Mononuclear cell (primary cell): ENCODE results near the gene RASSF5. TPM values are rescaled to one million over a fixed set of nuclear protein-coding genes. Genes with fewer than 3 reads are reported as not detected.

Experiments
- H3K27me3 ChIP-seq: 2 replicates; pipeline ENCODE4 v1.6.0; 2011; ENCODE audit warnings: low read length, control low read depth; ENCODE audit not compliant: insufficient read depth
- H3K4me1 ChIP-seq: 2 replicates; pipeline ENCODE4 v1.5.1; 2011; ENCODE audit warnings: mild to moderate bottlenecking, low read length, control low read depth; ENCODE audit not compliant: insufficient read depth
- H3K4me3 ChIP-seq: 2 replicates; pipeline ENCODE4 v1.5.1; 2011; ENCODE audit warnings: mild to moderate bottlenecking, low read length, moderate library complexity
- H3K9me3 ChIP-seq: 2 replicates; pipeline ENCODE4 v1.5.1; 2011; ENCODE audit warnings: low read depth, mild to moderate bottlenecking, control low read depth, low read length
- total RNA-seq: library from RNA; depleted of rRNA; stranded (reverse); fragments of >200 nt; gene quantifications from one replicate; pipeline ENCODE4 v1.2.3, GENCODE V29; 2012

Gene RASSF5
- total RNA-seq, 1 donor = 209 TPM

- Histone ChIP-seq H3K4me1 (no peaks in the 10 kb centered on the region), H3K9me3 (no peaks in the 10 kb centered on the region), H3K27me3 (no peaks in the 10 kb centered on the region), H3K4me3 (no peak overlapping the region)
Observed at GRCh38 chr1:206534552-206534951, 27.2 kb downstream of the RASSF5 start.

GRCh38 chr1:206535853-206536188, 28.5 kb downstream of the RASSF5 start:
- Histone ChIP-seq H3K4me3 (no peak overlapping the region), H3K4me1 (no peaks in the 10 kb centered on the region), H3K9me3 (no peaks in the 10 kb centered on the region), H3K27me3 (no peaks in the 10 kb centered on the region)

- Histone ChIP-seq H3K9me3 (no peaks in the 10 kb centered on the region), H3K4me1 (no peaks in the 10 kb centered on the region), H3K4me3 (no peak overlapping the region), H3K27me3 (no peaks in the 10 kb centered on the region)
Observed at GRCh38 chr1:206537141-206537540, 29.8 kb downstream of the RASSF5 start.

- Histone ChIP-seq H3K9me3 (no peaks in the 10 kb centered on the region), H3K4me1 (no peaks in the 10 kb centered on the region), H3K4me3 (no peak overlapping the region), H3K27me3 (no peaks in the 10 kb centered on the region)
Observed at GRCh38 chr1:206538086-206538770, 30.9 kb downstream of the RASSF5 start.

- no peak overlapping the region for H3K4me3 ChIP-seq
- no peaks in the 10 kb centered on the region for H3K9me3 ChIP-seq
- no peaks in the 10 kb centered on the region for H3K4me1 ChIP-seq
- H3K27me3 ChIP-seq = no peaks in the 10 kb centered on the region
Observed at GRCh38 chr1:206538901-206539640, 31.7 kb downstream of the RASSF5 start.

- Histone ChIP-seq H3K4me1 (peaks cover 7% of the 10 kb centered on the region), H3K9me3 (no peaks in the 10 kb centered on the region), H3K27me3 (no peaks in the 10 kb centered on the region), H3K4me3 (no peak overlapping the region)
Observed at GRCh38 chr1:206540044-206540780, 32.9 kb downstream of the RASSF5 start.

GRCh38 chr1:206541236-206541833, 34.0 kb downstream of the RASSF5 start:
- Histone ChIP-seq H3K4me3 (no peak overlapping the region), H3K27me3 (no peaks in the 10 kb centered on the region), H3K4me1 (peaks cover 7% of the 10 kb centered on the region), H3K9me3 (no peaks in the 10 kb centered on the region)

- H3K27me3 ChIP-seq = no peaks in the 10 kb centered on the region
- no peak overlapping the region for H3K4me3 ChIP-seq
- peaks cover 7% of the 10 kb centered on the region for H3K4me1 ChIP-seq
- no peaks in the 10 kb centered on the region for H3K9me3 ChIP-seq
Observed at GRCh38 chr1:206544562-206545257, 37.4 kb downstream of the RASSF5 start.

GRCh38 chr1:206545351-206545750, 38.0 kb downstream of the RASSF5 start:
- no peaks in the 10 kb centered on the region for H3K9me3 ChIP-seq
- no peaks in the 10 kb centered on the region for H3K27me3 ChIP-seq
- no peak overlapping the region for H3K4me3 ChIP-seq
- peaks cover 7% of the 10 kb centered on the region for H3K4me1 ChIP-seq

GRCh38 chr1:206547104-206547503, 39.8 kb downstream of the RASSF5 start:
- Histone ChIP-seq H3K9me3 (no peaks in the 10 kb centered on the region), H3K27me3 (no peaks in the 10 kb centered on the region), H3K4me1 (peaks cover 21% of the 10 kb centered on the region), H3K4me3 (no peak overlapping the region)

- Histone ChIP-seq H3K4me3 (no peak overlapping the region), H3K9me3 (no peaks in the 10 kb centered on the region), H3K4me1 (peaks cover 38% of the 10 kb centered on the region)
Observed at GRCh38 chr1:206550446-206550845, 43.1 kb downstream of the RASSF5 start.

GRCh38 chr1:206551296-206551985, 44.1 kb downstream of the RASSF5 start:
- peaks cover 48% of the 10 kb centered on the region for H3K4me1 ChIP-seq
- H3K9me3 ChIP-seq = no peaks in the 10 kb centered on the region
- no peaks in the 10 kb centered on the region for H3K27me3 ChIP-seq
- H3K4me3 ChIP-seq = no peak overlapping the region

More at GRCh38 chr1:206550446-206550845, 43.1 kb downstream of the RASSF5 start:
- no peaks in the 10 kb centered on the region for H3K27me3 ChIP-seq

- Histone ChIP-seq H3K9me3 (no peaks in the 10 kb centered on the region), H3K27me3 (no peaks in the 10 kb centered on the region), H3K4me1 (peaks cover 53% of the 10 kb centered on the region), H3K4me3 (no peak overlapping the region)
Observed at GRCh38 chr1:206551986-206552326, 44.6 kb downstream of the RASSF5 start.

GRCh38 chr1:206554211-206554610, 46.9 kb downstream of the RASSF5 start:
- no peaks in the 10 kb centered on the region for H3K27me3 ChIP-seq
- H3K4me3 ChIP-seq = no peak overlapping the region
- H3K9me3 ChIP-seq = no peaks in the 10 kb centered on the region
- peaks cover 65% of the 10 kb centered on the region for H3K4me1 ChIP-seq
